Measurements from ENCODE around the gene KCTD4.
"Not testable (repeated sequence)": the region's sequence is repeated elsewhere in the genome, so short reads cannot be mapped to it uniquely, and the experiment has no call there.

The KCTD4 gene

GRCh38 chr13:45215392-45216077 is 14.7 kb upstream of the KCTD4 start:
- DNase-seq: no peak

- no peak for DNase-seq
Measured at GRCh38 chr13:45209229-45209628, 8.4 kb upstream of the KCTD4 start.

- no peak for DNase-seq
Measured at GRCh38 chr13:45208132-45208531, 7.3 kb upstream of the KCTD4 start.

GRCh38 chr13:45207319-45207718 is 6.5 kb upstream of the KCTD4 start:
- no peak for DNase-seq

- no peak for DNase-seq
Measured at GRCh38 chr13:45206340-45206739, 5.5 kb upstream of the KCTD4 start.

GRCh38 chr13:45205124-45205523 is 4.3 kb upstream of the KCTD4 start:
- no peak for DNase-seq

- DNase-seq: no peak
Measured at GRCh38 chr13:45199711-45200110, 1.1 kb downstream of the KCTD4 start.

GRCh38 chr13:45198924-45199323 is 1.9 kb downstream of the KCTD4 start:
- DNase-seq: no peak

GRCh38 chr13:45198041-45198440 is 2.8 kb downstream of the KCTD4 start:
- no peak for DNase-seq

GRCh38 chr13:45196622-45197021 is 4.2 kb downstream of the KCTD4 start:
- no peak for DNase-seq

GRCh38 chr13:45196096-45196495 is 4.7 kb downstream of the KCTD4 start:
- no peak for DNase-seq

GRCh38 chr13:45195421-45195820 is 5.4 kb downstream of the KCTD4 start:
- DNase-seq: no peak

GRCh38 chr13:45194081-45194939 is 6.5 kb downstream of the KCTD4 start:
- no peak for DNase-seq

- DNase-seq: no peak
Measured at GRCh38 chr13:45191874-45192273, 9.0 kb downstream of the KCTD4 start.

- DNase-seq: not testable (repeated sequence)
Measured at GRCh38 chr13:45189511-45189910, 11.3 kb downstream of the KCTD4 start.

- not testable (repeated sequence) for DNase-seq
Measured at GRCh38 chr13:45189077-45189476, 11.8 kb downstream of the KCTD4 start.

- no peak for DNase-seq
Measured at GRCh38 chr13:45185286-45185685, 15.6 kb downstream of the KCTD4 start.

GRCh38 chr13:45184693-45185092 is 16.2 kb downstream of the KCTD4 start:
- DNase-seq: no peak

- no peak for DNase-seq
Measured at GRCh38 chr13:45180713-45181601, 19.9 kb downstream of the KCTD4 start.

- no peak for DNase-seq
Measured at GRCh38 chr13:45180303-45180702, 20.5 kb downstream of the KCTD4 start.

- DNase-seq: no peak
Measured at GRCh38 chr13:45179428-45179827, 21.4 kb downstream of the KCTD4 start.

- no peak for DNase-seq
Measured at GRCh38 chr13:45178349-45179162, 22.3 kb downstream of the KCTD4 start.

Measured in effector CD8-positive, alpha-beta T cell (primary cell).